GM21447 (cell line): ENCODE results near the gene SEC16B.

Experiments used
- ATAC-seq: cut with Tn5 transposase; IDR thresholded peaks from one replicate; pipeline ENCODE4 v1.9.1; 2021; ENCODE audit not compliant: unreplicated experiment

Gene SEC16B

GRCh38 chr1:177909416-177909815 is 60.4 kb downstream of the SEC16B start:
- no peak for ATAC-seq

- ATAC-seq = no peak
Measured at GRCh38 chr1:177907000-177907399, 62.9 kb downstream of the SEC16B start.

GRCh38 chr1:177905686-177906085 is 64.2 kb downstream of the SEC16B start:
- ATAC-seq = no peak

- no peak for ATAC-seq
Measured at GRCh38 chr1:177902266-177902665, 67.6 kb downstream of the SEC16B start.

GRCh38 chr1:177897998-177898654 is 71.7 kb downstream of the SEC16B start:
- no peak for ATAC-seq

GRCh38 chr1:177897281-177897997 is 72.4 kb downstream of the SEC16B start:
- no peak for ATAC-seq
